Neural progenitor cell (in vitro differentiated cells): ENCODE measurements around the gene TUSC2. TPM values are rescaled to one million over a fixed set of nuclear protein-coding genes. Genes with fewer than 3 reads are reported as not detected.

Source experiments
- DNase-seq: peaks from one replicate; pipeline ENCODE4 v3.0.0-alpha.2; 2016; ENCODE audit warnings: low spot score
- H2AFZ ChIP-seq: fragments of 200-600 bp; sonication (generic); replicated peaks from 2 replicates; pipeline ENCODE4 v1.6.1; 2016; ENCODE audit warnings: antibody characterized with exemption
- H3F3A ChIP-seq: fragments of 200-600 bp; sonication (generic); 2 replicates; pipeline ENCODE4 v1.6.1; 2016; ENCODE audit warnings: antibody characterized with exemption, low read depth
- H3K27ac ChIP-seq: fragments of 200-600 bp; sonication (generic); 2 replicates; pipeline ENCODE4 v1.5.1; 2016; ENCODE audit warnings: mild to moderate bottlenecking
- H3K27me3 ChIP-seq: fragments of 200-600 bp; sonication (generic); 2 replicates; pipeline ENCODE4 v1.6.1; 2016; ENCODE audit warnings: mild to moderate bottlenecking, moderate library complexity
- H3K36me3 ChIP-seq: fragments of 200-600 bp; sonication (generic); 2 replicates; pipeline ENCODE4 v1.5.1; 2016
- H3K4me1 ChIP-seq: fragments of 200-600 bp; sonication (generic); 2 replicates; pipeline ENCODE4 v1.6.1; 2016; ENCODE audit warnings: mixed run types
- H3K4me2 ChIP-seq: fragments of 200-600 bp; sonication (generic); 2 replicates; pipeline ENCODE4 v1.6.1; 2016
- H3K4me3 ChIP-seq: fragments of 200-600 bp; sonication (generic); 2 replicates; pipeline ENCODE4 v1.5.1; 2016
- H3K79me2 ChIP-seq: fragments of 200-600 bp; sonication (generic); 2 replicates; pipeline ENCODE4 v1.6.1; 2016; ENCODE audit warnings: low read depth
- H3K9ac ChIP-seq: fragments of 200-600 bp; sonication (generic); 2 replicates; pipeline ENCODE4 v1.6.1; 2016
- H3K9me3 ChIP-seq: fragments of 200-600 bp; sonication (generic); 2 replicates; pipeline ENCODE4 v1.5.1; 2016; ENCODE audit warnings: low read depth
- H4K20me1 ChIP-seq: fragments of 200-600 bp; sonication (generic); 2 replicates; pipeline ENCODE4 v1.6.1; 2016; ENCODE audit warnings: low read depth
- H3K27ac Mint-ChIP-seq: 3 replicates; pipeline ENCODE4 v1.8.0; 2021; ENCODE audit warnings: mixed read lengths
- H3K27me3 Mint-ChIP-seq: 2 replicates; pipeline ENCODE4 v1.8.0; 2022; ENCODE audit warnings: low read depth, mild to moderate bottlenecking, inconsistent platforms, moderate library complexity, mixed read lengths; ENCODE audit not compliant: insufficient read depth
- H3K36me3 Mint-ChIP-seq: 3 replicates; pipeline ENCODE4 v1.8.0; 2021; ENCODE audit warnings: mixed read lengths
- H3K4me1 Mint-ChIP-seq: 3 replicates; pipeline ENCODE4 v1.8.0; 2021; ENCODE audit warnings: mixed read lengths
- H3K4me3 Mint-ChIP-seq: 3 replicates; pipeline ENCODE4 v1.8.0; 2021; ENCODE audit warnings: mild to moderate bottlenecking, moderate library complexity, mixed read lengths
- H3K9me3 Mint-ChIP-seq: 3 replicates; pipeline ENCODE4 v1.8.0; 2020; ENCODE audit warnings: mixed read lengths
- CTCF ChIP-seq: fragments of 200-600 bp; sonication (generic); IDR thresholded peaks from 2 replicates; pipeline ENCODE4 v1.5.1; 2017; ENCODE audit warnings: antibody characterized with exemption, mild to moderate bottlenecking
- EZH2 ChIP-seq: fragments of 200-600 bp; sonication (generic); IDR thresholded peaks from 2 replicates; pipeline ENCODE4 v1.6.1; 2017; ENCODE audit warnings: antibody characterized with exemption, mild to moderate bottlenecking, moderate library complexity
- EZH2phosphoT487 ChIP-seq: fragments of 200-600 bp; sonication (generic); IDR thresholded peaks from 2 replicates; pipeline ENCODE4 v1.6.1; 2017; ENCODE audit warnings: antibody characterized with exemption
- total RNA-seq: library from RNA; depleted of rRNA; stranded (reverse); fragments of >200 nt; gene quantifications from 2 replicates; pipeline ENCODE4 v1.2.3, GENCODE V29; 2015; ENCODE audit warnings: low replicate concordance

TUSC2 gene
- total RNA-seq, 1 donor from 2014 or later = 14.9 TPM

DNA sequence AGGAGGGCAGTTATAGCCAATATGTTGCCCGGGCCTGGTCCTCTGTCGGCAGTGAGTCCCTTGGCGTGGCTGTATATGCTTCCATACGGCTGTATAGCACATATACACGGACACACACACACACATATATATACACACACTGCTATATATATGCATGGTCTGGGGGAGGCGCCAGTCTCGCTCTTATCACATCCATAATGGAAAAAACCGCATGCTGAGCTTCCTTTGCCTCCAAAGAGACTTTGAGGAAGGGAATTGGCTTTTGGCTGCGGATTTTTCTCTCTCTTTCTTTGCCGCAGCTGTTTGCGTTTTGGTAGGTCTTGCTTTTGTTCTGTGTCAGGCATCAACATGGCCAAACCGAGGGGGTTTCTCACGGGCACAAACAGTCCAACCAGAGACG, 42.6 kb upstream of the TUSC2 start:
- peaks cover 42% of the 10 kb centered on the region for H3K4me1 Mint-ChIP-seq
- Histone ChIP-seq H3K36me3 (no peaks in the 10 kb centered on the region), H3K4me3 (no peak overlapping the region), H3K9me3 (no peaks in the 10 kb centered on the region), H2AFZ (no peak overlapping the region), H4K20me1 (no peaks in the 10 kb centered on the region), H3K27ac (no peak overlapping the region), H3K4me1 (peaks cover 32% of the 10 kb centered on the region), H3K9ac (no peak overlapping the region), H3F3A (peaks cover 5% of the 10 kb centered on the region), H3K79me2 (no peaks in the 10 kb centered on the region), H3K4me2 (no peak overlapping the region), H3K27me3 (peaks cover 10% of the 10 kb centered on the region)
- peak overlapping the region; percentile 58 for H3K4me3 Mint-ChIP-seq
- DNase-seq = peak; percentile 62
- no peaks in the 10 kb centered on the region for H3K36me3 Mint-ChIP-seq
- TF ChIP-seq CTCF (peak; percentile 44), EZH2 (no peak)
- H3K27me3 Mint-ChIP-seq = peaks cover 13% of the 10 kb centered on the region
- peak overlapping the region; percentile 68 for H3K27ac Mint-ChIP-seq
- no peaks in the 10 kb centered on the region for H3K9me3 Mint-ChIP-seq

- Mint-ChIP-seq H3K36me3 (no peaks in the 10 kb centered on the region), H3K4me3 (peak overlapping the region; percentile 10), H3K27ac (peak overlapping the region; percentile 62), H3K9me3 (no peaks in the 10 kb centered on the region), H3K4me1 (peaks cover 35% of the 10 kb centered on the region), H3K27me3 (peaks cover 11% of the 10 kb centered on the region)
- Histone ChIP-seq H3F3A (peaks cover 4% of the 10 kb centered on the region), H3K9me3 (no peaks in the 10 kb centered on the region), H3K9ac (no peak overlapping the region), H2AFZ (no peak overlapping the region), H3K4me1 (peaks cover 30% of the 10 kb centered on the region), H3K27me3 (peaks cover 22% of the 10 kb centered on the region), H3K4me2 (no peak overlapping the region), H3K79me2 (no peaks in the 10 kb centered on the region), H4K20me1 (no peaks in the 10 kb centered on the region), H3K4me3 (no peak overlapping the region), H3K36me3 (no peaks in the 10 kb centered on the region), H3K27ac (no peak overlapping the region)
- no peak for TF ChIP-seq EZH2
- no peak for TF ChIP-seq EZH2phosphoT487
- TF ChIP-seq CTCF = no peak
- DNase-seq = no peak
Observed at GRCh38 chr3:50369012-50369670, 41.1 kb upstream of the TUSC2 start.

- Histone ChIP-seq H3K27ac (no peak overlapping the region), H3K9ac (no peak overlapping the region), H3K36me3 (no peaks in the 10 kb centered on the region), H3K9me3 (no peaks in the 10 kb centered on the region), H3K4me1 (peaks cover 6% of the 10 kb centered on the region), H3F3A (peaks cover 4% of the 10 kb centered on the region), H3K27me3 (peaks cover 29% of the 10 kb centered on the region), H3K79me2 (no peaks in the 10 kb centered on the region), H3K4me3 (peak overlapping the region; percentile 54), H2AFZ (no peak overlapping the region), H4K20me1 (no peaks in the 10 kb centered on the region), H3K4me2 (peak overlapping the region; percentile 79)
- Mint-ChIP-seq H3K4me1 (peaks cover 11% of the 10 kb centered on the region), H3K27ac (no peak overlapping the region), H3K36me3 (no peaks in the 10 kb centered on the region), H3K9me3 (no peaks in the 10 kb centered on the region), H3K4me3 (peak overlapping the region; percentile 84), H3K27me3 (peaks cover 3% of the 10 kb centered on the region)
- TF ChIP-seq EZH2phosphoT487 (no peak), CTCF (no peak), EZH2 (no peak)
- DNase-seq = no peak
Observed at GRCh38 chr3:50365842-50366220, 37.8 kb upstream of the TUSC2 start.
